ENCODE measurements around the gene METTL21C.

The METTL21C gene

GRCh38 chr13:102697264-102697663 lies 2.4 kb upstream of the METTL21C start:
- no peak for DNase-seq

- DNase-seq, result no peak
Measured at GRCh38 chr13:102696465-102696864, 1.6 kb upstream of the METTL21C start.

GRCh38 chr13:102693776-102694175 lies 1.1 kb downstream of the METTL21C start:
- DNase-seq, result no peak

GRCh38 chr13:102693250-102693649 lies 1.6 kb downstream of the METTL21C start:
- DNase-seq, result no peak

DNA sequence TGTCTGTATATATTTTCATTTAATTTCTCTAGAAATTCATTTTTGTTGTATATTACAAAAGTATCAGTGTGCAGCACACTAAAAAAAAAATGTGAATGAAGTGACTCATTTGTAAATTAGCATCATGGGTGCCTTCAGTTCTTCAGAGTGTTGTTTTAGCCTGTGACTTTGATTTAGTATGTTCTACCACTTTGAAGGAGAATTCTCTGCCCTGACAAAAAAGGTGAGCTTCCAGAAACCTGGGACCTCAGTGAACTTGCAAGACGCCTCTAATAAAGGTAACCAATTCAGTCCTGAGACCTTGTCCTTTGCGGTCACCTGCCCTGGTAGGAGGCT lies 2.4 kb downstream of the METTL21C start:
- DNase-seq, result no peak

GRCh38 chr13:102690883-102691282 lies 4.0 kb downstream of the METTL21C start:
- DNase-seq, result no peak

DNA sequence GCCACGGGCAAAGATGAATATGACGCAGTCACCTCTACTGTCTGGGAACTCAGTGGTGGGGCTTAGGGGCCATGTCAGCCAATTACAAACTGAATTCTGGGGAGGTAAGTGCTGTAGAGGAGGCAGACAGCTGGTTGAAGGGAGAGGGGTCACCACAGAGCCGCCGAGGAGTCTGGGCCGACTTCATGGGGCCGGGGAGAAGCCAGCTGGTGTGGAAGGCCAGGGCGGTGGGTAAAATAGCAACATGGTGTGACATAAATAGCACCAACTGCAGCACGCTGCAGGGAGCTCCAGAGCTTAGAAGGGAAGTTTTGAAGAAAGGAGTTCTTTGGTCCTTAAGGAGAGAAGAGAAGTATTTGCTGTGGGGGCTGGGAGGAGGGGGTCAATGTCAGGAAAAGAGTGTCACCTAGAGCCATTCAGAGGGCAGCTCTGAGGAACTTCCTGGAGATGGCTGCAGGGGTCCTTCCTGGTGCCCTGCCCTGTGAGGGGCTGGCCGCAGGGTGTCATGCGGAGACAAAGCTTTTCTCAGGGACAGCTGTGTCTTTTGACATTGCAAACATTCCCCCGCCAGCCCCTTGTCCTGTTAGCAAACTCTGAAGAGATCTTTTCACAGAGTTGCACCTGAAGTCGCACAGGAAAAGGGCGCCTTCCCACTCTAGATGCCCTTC lies 6.4 kb downstream of the METTL21C start:
- DNase-seq, result no peak

- no peak for DNase-seq
Measured at GRCh38 chr13:102687520-102687919, 7.3 kb downstream of the METTL21C start.

DNA sequence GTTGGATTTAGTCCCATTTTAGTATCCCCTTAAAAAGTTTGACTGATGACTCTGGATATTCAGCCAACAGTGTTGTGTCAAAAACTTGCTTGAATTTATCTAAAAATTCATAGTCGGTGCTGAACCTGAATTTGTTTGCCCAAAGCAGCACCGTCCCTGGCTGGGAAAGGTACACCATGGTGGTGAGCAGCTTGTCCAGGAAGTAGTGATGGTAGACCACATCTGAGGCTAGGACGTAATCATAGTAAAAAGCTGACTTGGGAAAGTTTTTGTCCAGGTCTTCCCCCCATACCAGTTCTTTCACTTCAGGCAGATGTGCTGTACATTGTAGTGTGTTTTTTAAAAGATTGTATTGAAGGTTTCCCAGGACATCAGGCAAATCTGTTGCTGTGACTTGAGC lies 8.8 kb downstream of the METTL21C start:
- DNase-seq, result no peak

- DNase-seq, result no peak
Measured at GRCh38 chr13:102683637-102684036, 11.2 kb downstream of the METTL21C start.

- no peak for DNase-seq
Measured at GRCh38 chr13:102682727-102683126, 12.1 kb downstream of the METTL21C start.

GRCh38 chr13:102682211-102682610 lies 12.6 kb downstream of the METTL21C start:
- DNase-seq, result no peak

DNA sequence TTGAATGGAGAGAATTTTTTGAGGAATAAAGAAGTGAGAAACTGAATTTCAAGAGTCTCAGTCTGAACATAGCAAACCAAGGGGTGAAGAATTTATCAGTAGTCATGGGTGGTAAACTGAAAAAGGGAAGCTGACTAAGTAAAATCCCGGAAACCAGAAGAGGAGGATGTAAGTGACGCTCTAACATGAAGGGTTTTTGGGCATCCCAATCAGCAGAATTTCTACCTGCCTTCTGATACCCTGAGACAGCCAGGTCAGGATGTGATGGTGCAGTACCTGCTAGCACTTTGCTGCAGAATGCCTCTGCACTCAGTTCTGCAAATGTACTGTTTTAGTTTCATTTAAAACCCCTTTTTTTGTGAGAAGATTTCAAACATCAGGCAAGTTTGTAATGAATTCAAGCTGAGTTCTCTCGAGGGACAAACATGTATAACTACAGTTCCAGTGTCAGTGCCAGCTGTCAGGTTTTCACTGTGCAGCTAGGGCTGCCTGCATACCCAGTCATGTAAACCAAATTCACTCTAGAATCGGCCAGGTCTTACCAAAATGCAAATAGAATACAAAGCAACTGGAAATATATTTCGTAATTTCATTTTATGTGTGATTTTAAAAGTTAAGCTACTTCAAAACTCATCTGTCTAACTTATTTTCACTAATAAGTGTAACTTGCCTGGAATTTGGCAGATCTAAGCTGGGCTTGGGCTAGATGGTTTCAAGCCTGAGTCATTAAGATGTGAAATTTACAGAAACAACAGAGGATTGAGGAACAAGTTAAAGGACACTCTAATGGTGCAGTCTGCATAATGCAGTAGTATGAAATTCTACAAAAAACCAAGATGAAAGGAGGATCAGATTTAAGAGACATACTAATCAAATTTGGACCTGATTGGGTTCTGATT lies 13.8 kb downstream of the METTL21C start:
- DNase-seq, result no peak

DNA sequence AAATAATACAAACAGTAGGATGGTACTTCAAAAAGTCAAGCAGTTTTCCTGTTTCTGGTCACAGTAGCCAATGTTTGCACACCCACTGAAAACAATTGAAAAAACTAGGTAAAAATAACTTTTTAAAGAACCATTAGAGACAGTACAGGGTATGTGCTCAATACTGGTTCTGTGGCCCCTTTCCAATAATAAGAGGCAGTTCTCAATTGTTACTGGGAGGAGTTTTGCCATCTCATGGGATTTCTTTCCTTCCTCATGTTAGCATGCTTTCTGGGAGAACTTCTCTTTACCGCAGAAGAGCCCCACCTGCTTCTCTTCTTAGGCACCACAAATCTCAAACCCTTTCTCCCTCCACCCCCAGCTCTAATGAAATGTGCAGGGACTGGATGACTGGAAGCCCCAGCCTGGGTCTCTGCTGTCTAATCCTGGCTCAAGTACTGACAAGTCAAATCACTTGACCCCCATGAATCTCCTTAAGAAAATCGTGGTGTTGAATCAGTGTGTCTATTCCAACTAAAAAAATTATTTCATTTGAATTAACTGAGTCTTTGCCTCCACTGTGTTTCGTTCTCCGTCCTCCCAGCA lies 14.6 kb downstream of the METTL21C start:
- no peak for DNase-seq

DNA sequence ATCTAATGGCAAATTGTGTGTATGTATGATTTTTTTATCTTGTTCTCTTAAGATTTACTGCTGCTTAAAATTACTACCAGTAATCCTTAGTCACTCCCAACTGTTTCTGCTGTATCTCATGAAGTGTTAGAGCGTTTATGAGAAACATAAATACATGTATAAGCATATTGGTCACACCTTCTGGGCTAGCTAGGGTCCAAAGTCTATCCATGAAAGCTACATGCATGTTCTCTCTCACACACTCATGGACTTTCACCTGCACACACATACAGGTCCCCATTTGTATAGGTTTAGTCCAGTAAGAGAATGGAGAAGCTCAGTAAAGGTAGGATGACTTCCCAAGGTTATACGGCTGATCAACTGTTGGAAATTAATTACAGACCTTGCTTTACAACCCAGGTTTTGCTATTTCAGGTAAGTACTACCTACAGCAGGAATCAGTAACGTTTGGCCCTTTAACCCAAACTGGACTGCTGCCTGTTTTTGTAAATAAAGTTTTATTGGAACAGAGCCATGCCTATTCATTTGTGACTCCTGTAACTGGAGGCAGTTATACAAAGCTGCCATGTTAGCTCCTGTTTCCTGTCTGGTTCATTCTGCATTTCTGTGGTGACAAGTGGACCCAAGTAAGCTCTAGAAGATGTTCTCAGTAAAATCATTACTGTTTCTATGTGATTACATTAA lies 15.3 kb downstream of the METTL21C start:
- DNase-seq, result no peak

GRCh38 chr13:102678339-102679107 lies 16.3 kb downstream of the METTL21C start:
- DNase-seq, result no peak

DNA sequence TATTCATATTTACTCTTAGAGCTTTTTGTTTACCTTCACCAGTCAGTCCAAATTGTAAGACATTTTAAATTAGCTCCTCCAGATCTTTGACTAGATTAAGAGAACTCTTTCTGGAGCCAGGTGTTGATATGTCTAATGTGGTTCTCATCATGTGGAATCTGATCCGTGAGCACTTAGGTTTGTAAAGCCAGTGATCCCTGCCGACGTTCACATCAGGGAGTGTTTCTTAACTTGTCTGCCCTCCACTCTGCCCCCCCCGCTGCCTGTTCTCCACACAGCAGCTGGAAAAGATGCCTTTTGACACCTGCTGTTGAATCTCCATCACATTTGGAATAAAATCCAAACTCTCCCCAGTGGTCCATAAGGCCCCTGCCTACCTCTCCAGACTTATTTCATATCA lies 17.7 kb downstream of the METTL21C start:
- DNase-seq, result no peak

DNA sequence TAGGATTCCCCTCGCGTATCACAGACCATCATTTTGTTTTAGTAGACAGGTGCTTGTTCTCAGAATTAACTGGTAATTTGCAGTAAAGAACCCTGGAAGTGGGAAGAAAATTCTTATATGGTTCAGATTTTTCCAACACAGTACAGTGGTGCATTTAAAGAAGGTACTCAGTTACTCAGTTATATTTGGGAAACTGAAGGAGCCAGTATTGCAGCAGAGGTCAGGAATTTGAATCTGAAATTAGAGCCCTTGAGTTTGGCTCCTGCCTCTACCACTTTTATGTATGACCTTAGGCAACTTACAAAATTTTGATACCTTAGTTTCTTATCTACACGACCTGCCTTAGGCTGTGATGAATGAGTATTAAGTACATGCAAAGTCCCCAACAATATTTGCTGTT lies 19.7 kb downstream of the METTL21C start:
- no peak for DNase-seq

- no peak for DNase-seq
Measured at GRCh38 chr13:102670130-102670529, 24.7 kb downstream of the METTL21C start.

DNA sequence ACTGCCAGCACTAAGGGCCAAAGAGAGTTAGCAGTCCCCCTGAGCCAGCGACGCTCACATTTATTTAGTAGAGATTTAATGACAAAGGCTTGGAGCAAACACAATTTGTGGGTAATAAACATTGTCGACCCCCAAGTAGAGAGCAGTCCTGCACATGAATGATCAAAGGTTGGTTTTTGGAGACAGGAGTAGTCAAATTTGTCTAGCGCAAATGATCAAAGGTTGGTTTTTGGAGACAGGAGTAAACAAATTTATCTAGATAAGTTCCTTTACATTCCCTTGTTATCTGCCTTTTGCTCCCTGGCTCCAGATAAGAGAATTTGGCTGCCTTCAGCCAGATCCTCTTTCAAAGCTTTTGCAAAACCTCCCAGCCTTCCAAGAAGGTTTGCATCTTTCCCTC lies 26.9 kb downstream of the METTL21C start:
- no peak for DNase-seq

DNA sequence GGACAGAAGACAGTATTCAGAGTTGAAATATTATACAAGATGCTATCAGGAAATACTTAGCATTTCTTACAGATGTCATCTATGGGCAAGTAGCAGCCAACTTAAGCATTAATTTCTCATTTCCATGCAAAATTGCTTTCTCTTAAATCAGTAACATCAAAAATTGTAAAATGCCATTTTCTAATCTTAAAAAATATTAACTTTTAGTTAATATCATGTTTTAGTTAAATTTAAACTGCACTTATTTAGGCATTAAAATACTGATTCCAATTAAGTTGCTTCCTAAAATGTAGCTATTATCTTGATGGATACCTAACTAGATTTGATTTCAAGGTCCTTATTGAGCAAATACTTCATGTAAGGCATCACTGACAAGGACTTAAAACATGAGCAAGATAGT lies 27.8 kb downstream of the METTL21C start:
- DNase-seq, result no peak

DNA sequence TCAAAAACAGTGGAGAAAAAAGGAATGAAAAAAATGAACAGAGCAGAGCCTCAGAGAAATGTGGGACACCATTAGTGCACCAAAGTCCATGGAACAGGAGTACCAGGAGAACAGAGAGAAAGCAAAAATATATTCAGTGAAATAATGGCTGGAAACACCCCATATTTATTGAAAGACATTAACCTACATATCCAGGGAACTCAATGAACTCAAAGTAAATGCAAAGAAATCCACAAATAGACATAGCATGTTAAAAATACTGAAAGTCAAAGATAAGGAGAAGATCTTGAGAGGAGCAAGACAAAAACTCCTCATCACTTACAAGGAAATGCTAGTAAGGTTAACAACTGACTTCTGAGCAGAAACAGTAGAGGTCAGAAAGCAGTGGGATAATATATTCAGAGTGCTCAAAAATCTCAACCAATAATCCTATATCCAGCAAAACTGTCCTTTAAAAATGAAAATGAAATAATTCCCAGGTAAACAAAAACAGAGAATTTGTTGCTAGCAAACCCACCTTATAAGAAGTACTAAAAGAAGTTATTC lies 35.6 kb downstream of the METTL21C start:
- no peak for DNase-seq

All from activated naive CD4-positive, alpha-beta T cell treated with Interleukin-2 at 50 U/mL for 16 hours (primary cell).